Measurements from ENCODE around the gene PRH2. TPM values are rescaled to one million over a fixed set of nuclear protein-coding genes. Genes with fewer than 3 reads are reported as not detected.

Gene PRH2
- total and polyA plus RNA-seq, 11 donors = not detected

GRCh38 chr12:10956085-10956484 is 27.0 kb downstream of the PRH2 start:
- no peak for DNase-seq
- intact Hi-C loops (cut with DNase I) = loop anchor here in 1 of 10 donors (10.0 kb wide), 1 partner anchor 239 kb away; no protein-coding TSS in a partner anchor
- Histone ChIP-seq H3K4me3 (no peak overlapping the region), H3K9me3 (peaks cover 0 to 33% (median 0%) of the 10 kb centered on the region in 12 donors), H3K36me3 (no peaks in the 10 kb centered on the region), H3K27ac (no peak overlapping the region), H3K27me3 (no peaks in the 10 kb centered on the region), H3K4me1 (peaks cover 0 to 11% (median 0%) of the 10 kb centered on the region in 12 donors)
- ATAC-seq = no peak
- TF ChIP-seq CTCF (IDR thresholded peaks at IDR 0.05) (no peak), POLR2A (IDR thresholded peaks at IDR 0.05) (no peak)

GRCh38 chr12:10957741-10958140 is 28.7 kb downstream of the PRH2 start:
- H3K9me3 ChIP-seq = peaks cover 0 to 33% (median 0%) of the 10 kb centered on the region in 12 donors
- no peaks in the 10 kb centered on the region for H3K36me3 ChIP-seq
- no peak overlapping the region for H3K27ac ChIP-seq
- peaks cover 0 to 6% (median 0%) of the 10 kb centered on the region in 12 donors for H3K4me1 ChIP-seq
- no peak overlapping the region for H3K4me3 ChIP-seq
- TF ChIP-seq CTCF (IDR thresholded peaks at IDR 0.05) (no peak), POLR2A (IDR thresholded peaks at IDR 0.05) (no peak)
- intact Hi-C loops (cut with DNase I) = loop anchor here in 1 of 10 donors (10.0 kb wide), 1 partner anchor 237 kb away; no protein-coding TSS in a partner anchor
- DNase-seq (no peak), ATAC-seq (no peak)
- no peaks in the 10 kb centered on the region for H3K27me3 ChIP-seq

- H3K4me3 ChIP-seq = no peak overlapping the region
- peak in 3 of 4 donors; percentile 41 to 69 (median 47) for ATAC-seq
- DNase-seq = no peak
- intact Hi-C loops (cut with DNase I) = loop anchor here in 4 of 10 donors (5.0 to 10.0 kb wide), 4 partner anchors 215 to 245 kb away; partner anchors contain the start of gene SMIM10L1 (in 1 of the 4)
- H3K9me3 ChIP-seq = peaks cover 0 to 30% (median 0%) of the 10 kb centered on the region in 12 donors
- peaks cover 0 to 6% (median 0%) of the 10 kb centered on the region in 12 donors for H3K4me1 ChIP-seq
- H3K36me3 ChIP-seq = no peaks in the 10 kb centered on the region
- TF ChIP-seq POLR2A (IDR thresholded peaks at IDR 0.05) (no peak), CTCF (IDR thresholded peaks at IDR 0.05) (peak in 5 of 12 donors; percentile 10 to 25 (median 21))
- 79 to 94% (median 87%) methylated on average over 2 of the region's 2 CpGs for WGBS, 4 donors
- H3K27me3 ChIP-seq = no peaks in the 10 kb centered on the region
- H3K27ac ChIP-seq = no peak overlapping the region
Observed at GRCh38 chr12:10959804-10960203, 30.8 kb downstream of the PRH2 start.

- intact Hi-C loops (cut with DNase I) = loop anchor here in 3 of 10 donors (5.0 to 10.0 kb wide), 4 partner anchors 215 to 245 kb away; partner anchors contain the start of gene SMIM10L1 (in 1 of the 3)
- WGBS, 4 donors = 63 to 75% (median 68%) methylated on average over 4 of the region's 4 CpGs
- no peak overlapping the region for H3K27ac ChIP-seq
- DNase-seq (no peak), ATAC-seq (no peak)
- no peaks in the 10 kb centered on the region for H3K36me3 ChIP-seq
- H3K4me1 ChIP-seq = peaks cover 0 to 6% (median 0%) of the 10 kb centered on the region in 12 donors
- H3K27me3 ChIP-seq = no peaks in the 10 kb centered on the region
- H3K4me3 ChIP-seq = no peak overlapping the region
- TF ChIP-seq CTCF (IDR thresholded peaks at IDR 0.05) (no peak), POLR2A (IDR thresholded peaks at IDR 0.05) (no peak)
- H3K9me3 ChIP-seq = peaks cover 0 to 26% (median 0%) of the 10 kb centered on the region in 12 donors
Observed at GRCh38 chr12:10960211-10960610, 31.2 kb downstream of the PRH2 start.

Data from heart left ventricle (tissue), 16 donors.